Measurements from ENCODE around the gene SLC37A2.
A peak's percentile ranks its signal among the peaks of the same experiment; 100 is the strongest.

Gene SLC37A2

DNA sequence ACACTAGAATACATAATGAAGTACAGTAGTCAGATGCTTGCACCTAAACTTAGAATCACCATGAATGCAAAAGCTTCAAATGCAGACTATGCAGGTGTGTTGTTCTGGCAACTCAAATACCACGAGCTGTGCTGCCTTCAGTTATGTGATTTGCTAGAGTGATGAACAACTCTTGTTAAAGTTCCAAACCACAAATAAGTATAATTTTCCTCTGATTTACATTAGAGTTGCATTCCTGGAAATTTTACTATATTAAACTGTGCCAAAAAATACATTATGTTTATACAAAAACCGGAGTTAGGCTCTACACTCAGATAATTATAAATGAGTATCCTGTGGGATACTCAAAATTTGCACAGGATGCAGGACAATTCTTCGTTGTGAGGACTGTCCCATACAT is 45.4 kb downstream of the SLC37A2 start:
- no peak overlapping the region for H3K4me3 ChIP-seq (ENCODE audit: low read depth, low read length)
- TF ChIP-seq, protein P1, sequence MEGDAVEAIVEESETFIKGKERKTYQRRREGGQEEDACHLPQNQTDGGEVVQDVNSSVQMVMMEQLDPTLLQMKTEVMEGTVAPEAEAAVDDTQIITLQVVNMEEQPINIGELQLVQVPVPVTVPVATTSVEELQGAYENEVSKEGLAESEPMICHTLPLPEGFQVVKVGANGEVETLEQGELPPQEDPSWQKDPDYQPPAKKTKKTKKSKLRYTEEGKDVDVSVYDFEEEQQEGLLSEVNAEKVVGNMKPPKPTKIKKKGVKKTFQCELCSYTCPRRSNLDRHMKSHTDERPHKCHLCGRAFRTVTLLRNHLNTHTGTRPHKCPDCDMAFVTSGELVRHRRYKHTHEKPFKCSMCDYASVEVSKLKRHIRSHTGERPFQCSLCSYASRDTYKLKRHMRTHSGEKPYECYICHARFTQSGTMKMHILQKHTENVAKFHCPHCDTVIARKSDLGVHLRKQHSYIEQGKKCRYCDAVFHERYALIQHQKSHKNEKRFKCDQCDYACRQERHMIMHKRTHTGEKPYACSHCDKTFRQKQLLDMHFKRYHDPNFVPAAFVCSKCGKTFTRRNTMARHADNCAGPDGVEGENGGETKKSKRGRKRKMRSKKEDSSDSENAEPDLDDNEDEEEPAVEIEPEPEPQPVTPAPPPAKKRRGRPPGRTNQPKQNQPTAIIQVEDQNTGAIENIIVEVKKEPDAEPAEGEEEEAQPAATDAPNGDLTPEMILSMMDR (IDR thresholded peaks at IDR 0.05; ENCODE audit: borderline replicate concordance, insufficient read depth, low read depth, low read length): no peak

DNA sequence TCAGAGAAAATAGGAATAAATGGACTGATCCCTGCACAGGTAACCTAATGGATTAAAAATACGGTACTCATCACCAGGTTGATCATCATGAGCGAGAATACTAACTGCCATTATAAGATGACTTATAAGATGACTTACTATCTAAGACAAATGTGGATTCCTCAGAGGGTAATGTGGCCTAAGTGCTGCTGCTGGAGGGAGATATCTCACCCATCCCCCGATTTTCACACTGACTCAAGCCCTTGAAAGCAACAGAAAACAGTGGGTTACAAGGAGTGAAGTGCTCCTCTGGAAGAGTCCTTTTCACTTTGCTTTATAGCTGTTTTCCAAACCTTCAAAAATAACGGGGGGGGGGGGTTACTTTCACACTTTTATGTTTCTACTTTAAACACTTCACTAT is 47.4 kb downstream of the SLC37A2 start:
- H3K4me3 ChIP-seq (ENCODE audit: low read depth, low read length): peak overlapping the region; percentile 61
- TF ChIP-seq, protein P1 (IDR thresholded peaks at IDR 0.05; ENCODE audit: borderline replicate concordance, insufficient read depth, low read depth, low read length): no peak

DNA sequence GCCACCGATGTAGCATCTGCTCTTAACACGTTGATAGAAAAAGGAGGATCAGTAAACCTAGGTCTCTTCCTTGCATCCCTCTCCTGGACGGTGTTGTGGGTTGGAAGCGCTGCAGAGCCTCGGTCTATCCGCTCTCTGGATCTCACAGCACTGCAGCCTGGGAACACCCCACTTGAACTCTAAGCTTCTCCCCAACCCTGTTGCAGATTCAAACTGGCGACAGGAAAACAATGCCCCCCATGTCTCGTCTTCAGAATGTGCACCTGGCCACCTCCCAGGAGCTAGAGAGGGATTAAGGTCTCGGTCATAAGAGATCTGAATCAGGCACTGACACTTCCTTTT is 47.9 kb downstream of the SLC37A2 start:
- peak overlapping the region; percentile 61 for H3K4me3 ChIP-seq (ENCODE audit: low read depth, low read length)
- TF ChIP-seq, protein P1 (IDR thresholded peaks at IDR 0.05; ENCODE audit: borderline replicate concordance, insufficient read depth, low read depth, low read length): no peak

DNA sequence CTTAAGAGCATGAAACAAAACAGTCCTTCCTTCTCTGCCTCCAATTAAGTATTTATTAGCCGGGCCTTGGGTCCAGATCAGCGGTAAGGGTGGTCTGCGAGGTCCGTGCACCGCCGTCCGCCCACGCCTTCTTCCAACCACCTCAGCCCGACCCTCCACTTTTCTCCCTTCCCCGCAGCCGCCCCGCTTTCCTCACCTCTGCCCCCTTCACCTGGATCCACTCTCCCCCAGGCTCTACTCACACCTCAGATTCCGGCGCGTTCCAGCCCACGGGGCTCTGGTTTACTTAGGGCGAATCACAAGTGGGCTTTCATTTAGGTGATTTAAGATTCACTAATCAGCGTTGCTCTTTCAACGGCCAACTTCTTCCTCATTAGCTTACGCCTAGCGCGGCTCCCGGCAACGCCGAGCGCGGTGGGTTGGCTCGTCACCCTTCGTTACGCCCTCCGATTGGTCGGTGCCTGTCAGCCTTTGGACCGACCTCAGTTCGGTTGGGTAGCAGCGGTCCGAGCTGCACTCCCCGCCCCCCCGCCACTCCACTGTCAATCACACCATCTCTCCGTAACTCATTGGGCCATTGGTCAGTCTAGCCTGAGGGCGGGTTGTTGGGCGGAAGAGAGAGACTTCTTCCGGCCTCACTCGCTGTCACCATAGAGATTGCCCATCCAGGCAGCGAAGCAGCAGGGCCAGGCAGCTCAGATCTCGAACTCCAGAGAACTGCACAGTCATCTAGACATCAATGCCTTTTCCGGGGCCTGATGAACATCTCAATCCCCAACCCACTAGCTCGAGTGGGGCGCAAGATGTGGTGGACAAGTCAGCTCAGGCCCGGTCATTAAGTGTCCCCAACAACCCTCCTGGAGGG is 48.5 kb downstream of the SLC37A2 start, which contains the start of gene TMEM218:
Gene TMEM218, minus strand, starts transcription at position 284 of the 865 bp plus-strand sequence. CDS start 9,385 bp downstream, outside the sequence.
- TF ChIP-seq, protein P1 (IDR thresholded peaks at IDR 0.05; ENCODE audit: borderline replicate concordance, insufficient read depth, low read depth, low read length): no peak
- peak within 1 kb of the TSS; percentile 61 for H3K4me3 ChIP-seq (ENCODE audit: low read depth, low read length)

DNA sequence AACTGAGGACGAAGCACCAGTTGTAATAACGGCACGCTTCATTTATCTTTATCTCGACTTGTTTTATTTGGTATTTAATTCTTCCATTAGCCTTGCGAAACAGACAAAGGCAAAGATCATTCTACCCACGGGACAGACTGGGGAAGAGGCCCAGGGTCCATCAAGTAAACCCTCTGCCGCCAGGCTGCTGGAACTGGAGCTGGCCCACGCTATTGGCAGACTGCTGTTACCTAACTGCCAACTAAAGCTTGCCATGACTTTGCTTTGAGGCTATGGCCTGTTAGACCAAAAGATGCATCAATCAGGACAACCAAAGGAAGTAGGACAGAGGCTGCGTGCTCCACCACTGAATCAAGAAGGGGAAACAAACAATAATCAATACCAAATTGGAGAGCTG is 49.1 kb downstream of the SLC37A2 start:
- TF ChIP-seq, protein P1 (IDR thresholded peaks at IDR 0.05; ENCODE audit: borderline replicate concordance, insufficient read depth, low read depth, low read length): no peak
- H3K4me3 ChIP-seq (ENCODE audit: low read depth, low read length): peak overlapping the region; percentile 13

DNA sequence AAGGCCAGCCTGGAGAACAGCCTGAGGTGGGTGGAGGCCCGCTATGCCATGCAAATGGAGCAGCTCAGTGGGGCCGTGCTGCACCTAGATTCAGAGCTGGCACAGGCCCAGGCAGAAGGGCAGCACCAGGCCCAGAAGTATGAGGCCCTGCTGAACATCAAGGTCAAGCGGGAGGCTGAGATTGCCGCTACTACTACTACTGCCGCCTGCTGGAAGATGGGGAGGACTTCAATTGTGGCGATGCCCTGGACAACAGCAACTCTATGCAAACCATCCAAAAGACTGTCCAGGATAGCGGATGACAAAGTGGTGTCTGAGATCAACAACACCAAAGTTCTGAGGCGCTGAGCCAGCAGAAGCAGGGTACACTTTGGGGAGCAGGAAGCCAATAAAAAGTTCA is 51.4 kb downstream of the SLC37A2 start:
- H3K4me3 ChIP-seq (ENCODE audit: low read depth, low read length): no peak overlapping the region
- TF ChIP-seq, protein P1 (IDR thresholded peaks at IDR 0.05; ENCODE audit: borderline replicate concordance, insufficient read depth, low read depth, low read length): no peak

DNA sequence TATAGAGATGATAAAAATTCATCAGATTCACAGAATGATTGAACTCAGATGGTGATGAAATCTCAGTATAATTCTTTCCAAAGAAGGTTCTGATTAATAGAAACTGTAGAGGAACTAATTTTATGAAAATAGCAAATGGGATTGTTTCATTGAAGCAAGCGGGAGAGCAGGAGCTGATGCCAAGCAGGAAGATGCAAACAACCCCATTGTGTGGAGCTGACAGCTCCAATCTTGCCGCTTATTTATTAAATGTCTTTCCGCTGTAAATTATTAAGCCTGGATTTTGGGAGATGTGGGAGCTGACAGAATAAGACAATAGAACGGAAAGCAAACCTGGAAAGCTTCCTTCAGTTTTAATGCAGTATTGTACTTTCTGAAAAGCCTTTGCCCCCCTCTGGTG is 54.3 kb downstream of the SLC37A2 start:
- TF ChIP-seq, protein P1 (IDR thresholded peaks at IDR 0.05; ENCODE audit: borderline replicate concordance, insufficient read depth, low read depth, low read length): no peak
- no peak overlapping the region for H3K4me3 ChIP-seq (ENCODE audit: low read depth, low read length)

Measured in GM12875 (cell line).